ENCODE results near the gene SYF2.
A peak's percentile ranks its signal among the peaks of the same experiment; 100 is the strongest.
"Not testable (repeated sequence)": the region's sequence is repeated elsewhere in the genome, so short reads cannot be mapped to it uniquely, and the experiment has no call there.

SYF2 gene

DNA sequence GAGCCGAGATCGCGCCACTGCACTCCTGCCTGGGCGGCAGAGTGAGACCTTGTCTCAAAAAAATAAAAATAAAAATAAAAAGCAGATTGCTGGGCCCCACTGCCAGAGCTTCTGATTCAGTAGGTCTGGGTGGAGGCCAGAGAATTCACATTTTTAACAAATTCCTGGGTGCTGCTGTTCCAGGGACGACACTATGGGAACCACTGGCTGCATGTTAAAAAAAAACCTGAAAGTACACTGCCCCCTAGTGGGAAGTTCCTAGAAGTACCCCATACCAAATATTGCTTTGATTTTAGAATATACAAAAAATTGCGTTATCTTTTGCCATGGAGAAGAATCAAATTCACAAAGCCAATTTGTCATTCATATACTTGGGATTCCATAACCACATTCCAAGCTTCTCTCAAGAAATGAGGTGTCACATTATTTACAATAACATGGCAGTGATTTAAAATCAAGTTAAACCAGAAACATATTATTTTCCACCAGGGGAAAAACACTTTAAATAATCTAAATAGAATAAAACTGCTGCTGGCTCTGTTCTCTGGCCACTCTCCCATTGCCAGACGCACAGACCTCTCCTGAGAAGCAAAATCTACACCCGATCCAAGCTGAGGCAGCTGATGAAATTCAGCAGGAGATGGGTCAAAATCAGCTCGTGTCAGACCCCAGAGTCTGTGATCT is 27.4 kb downstream of the SYF2 start:
- DNase-seq = peak; percentile 22

GRCh38 chr1:25201006-25201405 is 31.3 kb downstream of the SYF2 start:
- DNase-seq = no peak

DNA sequence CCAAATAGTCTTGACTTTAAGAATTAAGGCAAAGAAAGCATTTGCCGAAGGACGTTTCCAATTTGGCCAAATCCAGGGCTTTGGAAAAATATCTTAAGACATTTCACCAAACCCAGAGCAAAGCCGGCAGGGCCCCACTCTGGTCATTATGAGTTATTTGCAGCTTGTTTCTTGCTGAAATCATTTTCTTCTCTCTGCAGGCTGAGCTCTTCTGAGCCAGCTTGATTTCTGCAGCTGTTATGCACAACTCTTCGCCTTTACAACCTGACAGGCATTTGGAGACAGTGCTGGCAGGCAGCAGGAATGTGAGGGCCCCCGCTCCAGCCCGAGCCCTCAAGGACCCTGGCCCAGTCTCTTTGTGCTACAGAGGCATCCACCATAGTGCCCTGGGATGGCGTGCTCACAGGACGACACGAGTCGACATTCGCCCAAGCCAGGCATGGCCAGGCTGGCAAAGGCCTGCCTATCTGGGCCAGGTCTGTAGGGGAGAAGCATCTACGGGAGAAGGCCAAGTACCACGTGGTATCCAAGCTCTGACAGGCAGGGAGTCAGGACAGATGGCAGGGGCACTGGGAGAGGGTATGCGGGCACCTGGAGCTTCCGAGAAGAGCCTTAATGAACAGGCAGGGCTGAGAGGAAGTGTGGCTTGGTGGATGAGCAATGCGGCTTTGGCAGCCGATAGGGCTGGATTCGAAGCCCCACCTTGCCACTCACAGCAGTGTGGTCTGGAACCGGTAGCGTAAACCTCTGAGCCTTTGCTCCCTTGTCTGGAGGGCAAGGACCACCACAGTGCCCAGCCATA is 32.3 kb downstream of the SYF2 start:
- no peak for DNase-seq

DNA sequence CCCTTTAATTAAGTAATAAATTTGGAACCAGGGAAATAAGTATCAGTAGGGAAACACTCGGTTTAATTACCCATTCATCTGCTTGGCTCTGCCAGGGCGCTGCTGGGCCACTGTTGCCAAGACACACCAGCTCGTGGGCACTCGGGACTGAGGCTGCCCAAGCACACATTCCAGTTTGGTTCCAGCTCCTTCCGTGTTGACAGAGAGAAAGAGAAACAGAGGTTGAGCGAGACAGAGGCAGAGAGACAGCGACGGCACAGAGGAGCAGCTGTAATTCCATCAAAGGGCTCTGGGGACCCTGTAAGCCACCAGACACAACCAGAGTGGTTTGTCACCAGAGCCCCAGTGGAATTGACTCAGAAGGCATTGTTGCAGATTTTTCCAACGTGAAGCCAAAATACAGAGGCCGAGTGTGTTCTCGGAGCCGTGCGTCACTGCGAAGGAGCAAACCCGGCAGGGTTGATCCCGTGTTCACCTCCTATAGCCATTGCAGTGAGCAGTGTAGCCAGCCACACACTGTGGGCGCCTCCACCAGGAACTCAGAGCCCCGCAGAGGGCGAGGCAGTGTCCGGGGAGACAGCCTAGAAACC is 33.5 kb downstream of the SYF2 start:
- peak; percentile 47 for DNase-seq

DNA sequence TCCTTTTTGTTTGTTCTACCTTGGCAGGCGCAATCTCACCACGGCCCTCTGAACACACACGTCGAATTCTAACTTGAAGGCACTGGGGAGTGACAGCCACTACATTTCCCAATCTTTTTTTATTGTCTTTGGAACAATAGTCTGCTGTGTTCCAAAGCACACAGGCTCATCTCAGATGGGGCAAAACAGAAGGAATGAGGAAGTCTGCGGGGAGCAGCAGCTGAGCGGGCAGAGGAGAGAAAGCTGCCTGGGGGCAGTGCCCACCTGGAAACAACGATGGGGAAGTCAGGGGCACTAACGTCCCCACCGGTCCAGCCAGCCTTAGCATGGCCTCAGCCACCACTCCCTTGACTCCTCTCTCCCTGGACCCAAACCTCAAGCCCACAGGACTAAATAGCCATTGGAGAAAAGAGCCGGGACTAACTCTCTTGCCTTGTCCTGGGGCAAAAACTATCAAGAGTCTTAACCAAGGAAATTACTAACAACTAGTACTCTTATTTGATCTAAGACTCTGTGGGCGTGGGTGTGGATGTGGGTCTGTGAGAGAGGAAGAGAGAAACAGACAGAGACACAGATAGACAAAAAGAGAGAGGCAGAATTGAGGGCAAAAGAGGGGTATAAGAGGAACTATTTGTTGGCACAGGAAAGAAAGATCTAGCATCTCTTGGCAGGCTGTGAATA is 34.2 kb downstream of the SYF2 start:
- no peak for DNase-seq

GRCh38 chr1:25197235-25197975 is 34.9 kb downstream of the SYF2 start:
- peak; percentile 46 for DNase-seq

DNA sequence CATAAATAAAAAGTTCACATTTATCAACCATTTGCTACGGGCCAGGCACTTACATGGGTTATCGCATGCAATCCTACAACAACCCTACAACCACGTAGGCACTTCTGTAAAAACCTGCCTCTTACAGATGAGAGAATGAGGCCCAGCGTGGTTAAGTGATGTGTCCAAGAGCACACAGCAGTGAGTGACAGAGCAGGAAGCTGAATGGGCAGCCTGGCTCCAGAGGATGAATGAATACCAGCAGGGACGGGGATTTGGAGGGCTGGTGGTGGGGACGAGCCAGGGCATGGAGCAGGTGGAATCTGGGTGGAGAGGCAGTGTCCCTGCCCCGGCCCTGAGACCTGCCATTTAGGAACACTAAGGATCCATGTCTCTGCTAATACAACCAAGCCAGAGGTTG is 35.5 kb downstream of the SYF2 start:
- DNase-seq = no peak

- no peak for DNase-seq
Observed at GRCh38 chr1:25195835-25196234, 36.5 kb downstream of the SYF2 start.

GRCh38 chr1:25194572-25195020 is 37.7 kb downstream of the SYF2 start:
- DNase-seq = no peak

- DNase-seq = no peak
Observed at GRCh38 chr1:25194054-25194453, 38.2 kb downstream of the SYF2 start.

DNA sequence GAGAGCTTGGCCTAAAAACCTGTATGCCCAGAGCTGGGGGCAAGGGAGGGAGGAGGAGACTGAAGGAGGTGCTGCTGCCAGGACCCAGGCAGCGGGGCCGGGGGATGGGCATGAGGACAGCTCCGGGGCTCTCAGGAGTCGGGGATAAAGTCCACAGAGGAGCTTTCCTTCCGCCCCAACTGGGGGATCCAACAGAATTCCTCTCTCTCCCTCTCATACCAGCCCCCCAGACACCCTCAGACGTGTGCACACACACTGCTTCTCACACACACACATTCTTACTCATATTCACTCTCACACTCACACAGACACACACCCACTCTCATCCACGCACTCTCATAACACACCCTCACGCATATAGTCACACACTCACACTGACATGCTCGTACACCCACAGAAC is 39.1 kb downstream of the SYF2 start:
- no peak for DNase-seq

GRCh38 chr1:25192154-25192553 is 40.1 kb downstream of the SYF2 start:
- DNase-seq = no peak

DNA sequence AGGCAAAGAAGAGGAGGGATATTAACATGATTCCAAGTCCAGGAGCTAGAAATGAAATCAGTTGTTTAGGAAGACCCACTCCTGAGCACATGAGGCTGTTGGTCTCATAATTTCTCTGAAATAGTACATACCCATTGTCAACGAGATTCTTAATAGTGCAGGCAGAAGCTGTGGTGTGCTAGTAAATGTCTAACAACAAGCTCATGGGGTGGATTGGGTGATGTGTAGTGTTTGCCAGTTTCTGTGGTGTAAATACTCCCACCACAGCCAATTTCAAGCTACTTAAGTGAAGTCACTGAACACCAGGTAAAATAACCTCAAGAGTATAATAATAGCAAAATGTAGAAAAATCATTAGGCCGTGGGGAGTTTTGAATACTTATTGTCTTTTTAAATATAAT is 42.0 kb downstream of the SYF2 start:
- no peak for DNase-seq

- DNase-seq = not testable (repeated sequence)
Observed at GRCh38 chr1:25187904-25188303, 44.4 kb downstream of the SYF2 start.

DNA sequence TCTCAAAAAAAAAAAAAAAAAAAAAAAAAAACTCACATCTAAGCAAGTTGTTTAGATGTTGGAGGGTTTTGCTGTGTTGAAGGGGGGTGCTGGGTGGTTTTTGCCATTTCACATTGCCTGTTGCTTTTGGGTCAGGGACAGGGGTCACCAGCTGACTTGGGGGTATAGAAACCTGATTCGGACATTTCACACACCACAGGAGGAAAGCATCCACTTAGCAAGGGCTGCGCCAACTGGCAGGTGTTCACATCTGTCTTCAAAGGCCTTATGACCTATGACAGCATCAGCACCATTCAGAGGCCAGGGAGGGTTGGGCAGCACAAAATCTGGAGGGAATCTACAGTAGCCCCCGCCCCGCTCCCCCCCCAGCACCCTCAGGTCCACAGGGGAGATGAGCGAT is 45.2 kb downstream of the SYF2 start:
- DNase-seq = no peak

GRCh38 chr1:25186161-25187007 is 45.9 kb downstream of the SYF2 start:
- no peak for DNase-seq

DNA sequence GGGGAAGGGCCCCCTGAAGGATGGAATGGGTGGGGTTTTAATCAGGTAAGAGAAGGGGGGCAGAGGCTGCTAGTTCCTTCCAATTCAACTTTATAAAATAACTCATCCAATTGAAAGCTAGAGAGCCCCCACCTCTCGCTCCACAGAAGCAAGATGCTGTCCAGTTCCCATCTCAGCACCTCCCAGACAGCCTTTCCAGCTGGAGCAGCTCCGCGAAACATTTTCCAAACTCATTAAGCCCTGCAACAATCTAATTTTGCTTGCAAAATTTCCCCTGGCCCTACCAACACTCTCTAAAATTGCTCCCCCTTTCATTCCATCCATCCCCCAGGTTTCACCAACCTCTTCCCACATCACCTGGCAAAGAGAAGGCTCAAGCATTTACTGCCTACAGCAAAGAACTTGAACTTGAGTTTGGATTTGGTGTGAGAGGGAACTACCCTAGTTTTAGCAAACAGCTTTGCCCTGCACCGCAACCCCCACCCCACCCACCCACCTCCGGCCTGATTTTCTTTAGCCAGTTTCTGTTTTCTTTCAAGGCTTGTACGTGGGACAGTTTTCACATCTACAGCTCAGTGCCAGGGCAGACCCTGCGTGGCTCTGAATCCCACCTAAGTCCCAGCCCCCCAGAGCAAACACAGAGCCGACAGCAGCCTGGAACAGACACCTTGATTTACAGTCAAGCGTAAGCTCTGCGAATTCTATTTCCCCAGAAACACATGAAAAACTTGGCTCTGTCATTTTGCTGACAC is 46.7 kb downstream of the SYF2 start:
- DNase-seq = no peak

- no peak for DNase-seq
Observed at GRCh38 chr1:25184001-25184762, 48.1 kb downstream of the SYF2 start.

DNA sequence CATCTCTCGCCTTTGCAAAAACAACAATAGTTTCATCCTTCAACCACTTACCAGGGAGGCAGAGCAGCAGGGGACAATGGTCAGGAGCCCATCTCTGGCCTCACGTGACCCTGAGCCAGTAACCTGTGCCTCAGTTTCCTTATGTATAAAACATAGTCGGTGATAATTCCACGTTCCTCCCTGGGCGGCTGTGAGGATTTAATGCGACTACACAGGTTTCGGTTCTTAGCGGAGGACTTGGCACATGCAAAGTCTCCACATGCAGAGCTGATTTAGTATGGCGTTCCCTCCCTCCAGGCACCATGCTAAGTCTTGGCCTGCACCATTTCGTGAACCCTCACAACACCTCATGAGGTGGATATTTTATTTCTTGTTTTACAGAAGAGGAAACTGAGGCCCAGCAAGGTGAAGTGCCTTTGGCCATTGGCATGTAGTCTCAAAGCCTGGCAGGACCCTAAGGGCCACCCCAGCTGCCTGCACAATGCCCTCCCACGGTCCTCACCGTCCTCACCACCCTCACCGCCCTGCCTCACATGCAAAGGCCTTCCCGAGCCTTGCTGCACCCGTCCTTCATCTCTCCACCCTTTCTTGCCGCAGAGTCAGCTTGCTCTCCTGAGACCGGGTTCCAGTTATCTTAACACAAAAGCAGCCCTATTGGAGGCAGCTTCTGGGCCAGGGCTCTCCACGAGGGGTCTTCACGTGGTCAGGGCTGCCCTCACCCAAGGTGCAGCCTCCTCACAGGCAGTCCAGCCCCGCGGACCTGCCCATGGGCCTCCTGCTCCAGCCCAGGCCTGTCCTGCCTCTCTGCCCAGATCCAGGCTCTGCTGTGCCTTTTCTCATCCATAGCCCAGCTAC is 48.9 kb downstream of the SYF2 start:
- no peak for DNase-seq
